NOMO-1 treated with dmso at 0.1 percent for 144 hours (cell line): ENCODE data around the gene PUDP.
"Not testable (repeated sequence)": the region's sequence is repeated elsewhere in the genome, so short reads cannot be mapped to it uniquely, and the experiment has no call there.

Experiments used
- DNase-seq: peaks from one replicate; lab custom pipeline; 2025; ENCODE audit not compliant: unreplicated experiment; lab: John Stamatoyannopoulos, UW

Gene PUDP

DNA sequence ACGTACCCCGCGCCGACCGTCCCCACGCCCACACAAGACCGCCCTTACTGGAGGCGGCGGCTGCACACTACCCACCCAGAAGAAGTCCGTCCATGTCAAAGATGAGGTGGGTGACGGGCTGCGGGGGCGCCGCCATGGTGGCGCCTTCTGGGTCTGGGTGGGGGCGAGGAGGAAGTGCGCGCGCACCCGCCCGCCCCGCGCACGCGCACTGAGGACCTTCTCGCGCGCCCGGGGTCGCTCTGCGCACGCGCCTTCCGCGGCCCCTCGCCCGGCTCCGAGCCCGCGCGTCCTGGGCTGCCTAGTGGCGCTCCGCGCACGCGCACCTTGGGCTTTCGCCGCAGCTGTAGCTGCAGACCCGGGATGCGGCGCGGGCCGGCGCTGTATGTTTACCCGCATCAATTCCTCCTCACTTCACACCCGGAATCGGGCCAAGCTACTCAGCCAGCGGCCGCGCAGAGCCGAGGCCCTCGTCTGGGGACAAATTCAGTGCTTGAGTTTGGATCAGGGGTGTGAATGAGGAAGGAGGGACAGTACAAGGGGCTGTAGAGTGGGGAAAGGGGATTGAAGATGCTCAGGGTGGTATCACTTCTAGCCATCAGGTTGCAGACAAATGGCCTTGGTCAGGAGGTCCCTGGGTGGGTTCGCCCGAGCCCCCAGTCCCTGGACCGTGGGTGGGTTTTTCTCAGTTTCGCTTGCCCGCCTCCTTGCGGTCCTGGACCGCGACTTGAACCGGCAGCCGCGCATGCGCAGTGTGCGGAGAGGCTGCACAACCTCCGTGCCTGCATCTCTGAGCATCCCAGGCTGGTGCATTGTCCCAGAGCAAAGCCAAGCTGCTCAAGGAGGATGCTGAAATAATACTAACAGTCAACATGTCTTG lies at the start of gene PUDP:
Gene PUDP (minus strand): TSS at position 176 of the 877 bp plus-strand sequence. CDS start 40 bp downstream, at position 136.
- DNase-seq: peak; percentile 69

DNA sequence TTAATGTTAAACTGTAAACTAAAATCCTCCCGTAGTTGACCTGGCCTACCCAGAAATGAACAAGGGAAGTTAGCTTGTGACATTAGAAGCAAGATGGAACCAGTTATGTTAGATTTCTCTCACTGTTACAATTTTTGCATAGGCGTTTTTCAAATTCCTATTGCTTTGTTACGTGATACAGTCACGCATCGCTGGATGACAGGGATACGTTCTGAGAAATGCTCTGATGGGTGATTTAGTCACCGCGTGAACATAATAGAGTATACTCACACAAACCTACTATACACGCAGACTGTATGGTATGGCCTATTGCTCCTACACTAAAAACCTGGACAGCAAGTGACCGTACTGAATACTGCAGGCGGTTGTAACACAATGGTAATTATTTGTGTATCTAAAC lies 46.7 kb upstream of the PUDP start:
- DNase-seq: no peak

DNA sequence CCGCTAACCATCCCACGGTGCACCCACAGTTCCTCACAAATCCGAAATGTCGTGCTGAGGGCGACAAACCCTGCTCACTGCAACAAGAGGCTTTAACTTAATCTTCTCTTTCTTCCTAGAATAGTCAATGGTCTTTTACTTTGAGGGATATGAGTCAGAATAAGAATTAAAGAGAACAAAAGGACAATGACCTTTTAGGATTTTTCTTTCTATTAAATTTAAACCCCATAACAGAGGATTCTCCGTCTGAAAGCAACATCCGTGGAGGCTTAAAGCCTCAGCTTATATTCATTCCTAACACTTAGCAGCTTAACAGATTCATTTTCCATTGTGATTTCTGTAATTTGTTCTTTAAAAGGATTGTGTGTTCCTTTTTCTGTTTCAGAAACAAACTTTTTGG lies 44.9 kb upstream of the PUDP start:
- no peak for DNase-seq

DNA sequence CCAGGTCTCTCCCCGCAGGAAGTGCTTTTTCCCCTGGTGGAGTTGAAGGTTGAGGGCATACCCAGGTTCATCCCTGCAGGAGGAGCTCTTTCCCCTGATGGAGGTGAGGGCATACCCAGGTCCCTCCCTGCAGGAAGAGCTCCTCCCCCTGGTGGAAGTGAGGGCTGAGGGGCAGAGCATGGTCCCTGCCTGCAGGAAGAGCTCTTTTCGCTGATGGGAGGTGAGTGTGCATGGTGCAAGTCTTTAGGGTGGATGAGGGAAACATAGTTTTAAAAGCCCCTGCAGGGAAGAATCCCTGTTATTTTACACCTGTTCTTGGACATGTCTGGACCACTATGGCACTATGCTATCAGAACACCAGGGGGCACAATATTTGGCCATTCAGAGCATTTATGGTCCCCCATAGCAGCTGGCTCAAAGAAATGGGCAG lies 43.7 kb upstream of the PUDP start:
- no peak for DNase-seq

DNA sequence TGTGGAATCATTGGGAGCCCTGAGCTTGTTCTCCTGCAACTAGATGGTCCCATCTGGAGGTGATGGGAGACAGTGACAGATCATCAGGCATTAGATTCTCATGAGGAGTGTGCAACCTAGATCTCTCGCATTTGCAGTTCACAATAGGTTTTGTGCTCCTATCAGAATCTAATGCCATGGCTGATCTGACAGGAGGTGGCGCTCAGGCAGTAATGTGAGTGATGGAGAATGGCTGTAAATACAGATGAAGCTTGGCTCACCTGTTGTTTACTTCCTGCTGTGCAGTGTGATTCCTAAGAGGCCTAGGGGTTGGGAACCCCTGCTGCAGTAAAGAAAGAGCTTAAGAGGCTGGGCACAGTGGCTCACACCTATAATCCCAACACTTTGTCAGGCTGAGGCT lies 42.2 kb upstream of the PUDP start:
- no peak for DNase-seq

DNA sequence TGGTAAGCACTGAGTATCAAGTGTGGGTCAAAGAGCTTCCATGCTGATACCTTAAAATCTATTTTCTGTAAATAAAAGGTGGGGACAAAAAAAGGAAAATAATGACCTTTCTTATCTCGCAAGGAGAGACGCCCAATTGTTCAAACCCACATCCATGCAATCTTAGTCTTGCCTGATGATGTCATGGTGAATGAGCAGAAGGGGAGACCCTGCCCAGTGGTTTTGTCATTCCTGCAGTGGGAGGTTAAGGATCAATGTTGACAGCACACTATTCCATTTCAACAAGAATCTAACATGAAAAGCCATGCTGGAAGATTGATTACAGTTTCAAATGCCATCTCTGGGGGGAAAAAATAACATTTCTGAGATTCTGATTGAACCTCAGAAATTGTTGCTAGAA lies 40.7 kb upstream of the PUDP start:
- DNase-seq: no peak

DNA sequence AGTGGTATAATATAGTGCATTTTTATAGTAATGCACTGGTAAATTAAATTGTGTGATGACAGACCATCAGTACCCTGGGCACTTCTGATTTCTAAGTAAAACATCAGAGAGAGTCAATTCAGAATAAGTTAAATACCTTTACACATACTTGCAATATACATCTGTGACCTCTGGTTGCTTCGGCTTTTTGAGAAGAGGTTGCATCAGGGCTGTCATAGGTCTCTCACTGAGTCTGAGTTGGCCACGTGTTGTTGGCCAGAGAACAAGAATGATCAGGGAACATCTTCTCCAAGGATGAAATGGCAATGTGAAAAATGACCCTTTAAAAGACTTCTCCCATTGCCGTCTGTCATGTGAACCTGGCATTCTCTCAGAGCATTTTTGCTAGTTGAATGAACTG lies 36.9 kb upstream of the PUDP start:
- DNase-seq: no peak

DNA sequence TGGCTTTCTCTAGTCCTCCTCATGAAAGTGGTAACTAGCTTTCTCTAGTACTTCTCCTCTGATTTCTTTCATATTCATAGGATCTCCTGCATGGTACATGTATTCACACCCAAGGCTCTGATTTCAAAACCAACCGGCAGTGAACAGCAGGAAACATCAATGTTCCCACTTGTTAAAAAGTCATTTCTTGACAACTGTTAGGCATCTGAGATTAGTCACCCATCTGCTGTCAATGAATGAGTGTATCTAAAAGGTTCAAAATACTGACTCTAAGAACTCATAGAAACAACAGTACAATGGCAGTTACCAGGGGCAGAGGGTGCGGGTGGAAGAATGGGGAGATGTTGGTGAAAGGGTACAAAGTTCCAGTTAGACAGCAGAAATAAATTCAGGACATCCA lies 31.5 kb upstream of the PUDP start:
- DNase-seq: no peak

DNA sequence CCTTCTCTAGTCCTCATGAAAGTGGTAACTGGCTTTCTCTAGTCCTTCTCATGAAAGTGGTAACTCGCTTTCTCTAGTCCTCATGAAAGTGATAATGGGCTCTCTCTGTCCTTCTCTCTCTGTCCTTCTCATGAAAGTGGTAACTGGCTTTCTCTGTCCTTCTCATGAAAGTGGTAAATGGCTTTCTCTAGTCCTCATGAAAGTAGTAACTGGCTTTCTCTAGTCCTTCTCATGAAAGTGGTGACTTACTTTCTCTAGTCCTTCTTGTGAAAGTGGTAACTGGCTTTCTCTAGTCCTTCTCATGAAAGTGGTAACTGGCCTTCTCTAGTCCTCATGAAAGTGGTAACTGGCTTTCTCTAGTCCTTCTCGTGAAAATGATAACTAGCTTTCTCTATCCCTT lies 30.9 kb upstream of the PUDP start:
- DNase-seq: not testable (repeated sequence)

DNA sequence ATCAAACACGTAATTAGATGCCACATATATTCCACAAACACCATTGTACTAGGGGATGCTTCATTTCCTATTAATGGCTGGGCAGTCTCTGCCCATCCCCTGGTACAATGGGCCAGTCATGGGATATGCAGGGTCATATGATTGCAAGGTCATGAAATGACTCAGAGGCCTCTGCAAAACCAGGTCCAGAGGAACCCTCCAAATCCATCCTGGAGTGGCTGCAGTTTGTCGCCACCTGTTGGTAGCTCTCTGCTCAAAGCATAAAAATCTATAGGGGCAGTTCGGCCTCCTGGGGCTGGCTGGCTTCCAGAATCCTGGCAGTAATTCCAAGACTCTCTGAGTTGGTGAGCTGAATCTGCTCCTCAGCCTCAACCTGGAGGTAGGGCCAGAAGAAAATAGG lies 22.9 kb upstream of the PUDP start:
- no peak for DNase-seq

DNA sequence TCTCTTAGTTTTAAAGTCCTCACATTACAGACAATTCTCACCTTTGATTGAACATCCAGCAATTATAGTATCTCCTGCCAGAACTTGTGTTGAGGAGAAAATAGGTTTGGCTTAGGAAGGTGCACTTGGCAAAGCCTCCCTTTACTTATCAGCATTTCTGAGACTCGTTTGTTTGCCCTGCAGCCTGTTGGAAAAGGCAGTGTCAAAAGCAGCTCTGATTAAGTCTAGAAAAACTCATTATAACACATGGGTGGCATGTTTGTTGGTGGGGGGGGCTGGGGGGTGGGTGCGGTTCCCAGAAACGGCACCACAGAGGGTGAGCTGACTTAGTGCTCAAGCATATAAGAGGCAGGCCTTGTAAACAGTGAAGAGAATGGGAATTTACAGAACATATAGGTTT lies 21.7 kb upstream of the PUDP start:
- DNase-seq: no peak

DNA sequence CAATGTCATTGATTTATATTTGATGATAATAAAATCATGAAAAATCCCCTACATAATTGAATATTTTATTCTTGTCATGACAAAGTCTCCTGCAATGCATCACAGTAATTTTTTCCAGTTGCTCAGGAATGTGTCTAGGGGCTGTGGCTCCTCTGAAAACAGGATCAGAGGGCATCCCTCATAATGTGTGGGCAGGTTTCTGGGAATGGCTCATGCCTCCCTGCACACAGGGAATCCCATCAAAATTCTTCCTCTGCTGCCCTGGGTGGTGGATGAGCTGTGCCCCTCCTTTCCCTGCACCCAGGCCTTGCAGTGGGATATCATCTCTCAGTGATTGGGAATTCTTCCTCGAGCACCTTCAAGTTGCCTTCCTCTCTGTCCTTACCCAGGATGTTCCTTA lies 20.4 kb upstream of the PUDP start:
- DNase-seq: no peak

DNA sequence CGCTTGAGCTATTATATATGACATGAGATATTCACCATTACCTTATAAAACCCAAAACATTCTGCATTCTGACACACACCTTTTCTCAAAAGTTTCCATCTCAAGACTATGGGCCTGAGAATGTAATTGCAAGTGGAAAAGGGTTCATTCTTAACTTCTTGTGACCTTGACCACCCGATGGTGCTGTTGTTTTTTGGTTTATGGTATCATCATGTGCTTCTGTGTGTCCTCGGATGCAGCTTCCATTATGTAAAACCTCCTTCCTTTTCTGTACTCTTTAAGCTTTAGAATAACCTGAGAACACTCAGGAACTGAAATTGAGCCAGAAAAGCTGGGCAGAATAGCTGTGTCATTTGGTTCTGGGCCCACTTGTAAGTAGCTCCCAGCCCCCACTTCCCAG lies 16.2 kb upstream of the PUDP start:
- no peak for DNase-seq

DNA sequence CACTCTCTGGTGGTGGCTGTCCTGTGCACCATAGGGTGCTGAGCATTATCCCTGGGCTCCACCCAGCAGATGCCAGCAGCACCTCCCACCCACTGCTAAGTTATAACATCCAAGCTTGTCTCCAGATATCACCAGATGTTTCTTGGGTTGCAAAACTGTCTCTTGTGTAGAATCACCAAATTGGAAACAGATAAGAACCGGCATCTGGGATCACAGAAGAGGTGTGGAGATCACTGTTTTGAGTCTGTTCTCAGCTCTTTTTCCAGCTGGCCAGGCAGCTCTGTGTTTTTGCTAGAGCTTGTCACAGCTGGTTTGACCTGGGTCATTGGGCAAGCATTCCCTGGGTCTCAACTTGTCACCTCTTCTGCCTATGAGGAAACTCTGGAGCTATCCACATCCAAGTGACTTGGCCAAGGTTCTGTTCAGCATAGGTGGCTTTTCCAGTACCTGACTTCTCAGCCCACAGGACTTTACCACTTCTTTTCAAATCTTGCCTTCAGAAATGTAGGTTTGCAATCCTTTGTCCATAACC lies 15.3 kb upstream of the PUDP start:
- DNase-seq: no peak

DNA sequence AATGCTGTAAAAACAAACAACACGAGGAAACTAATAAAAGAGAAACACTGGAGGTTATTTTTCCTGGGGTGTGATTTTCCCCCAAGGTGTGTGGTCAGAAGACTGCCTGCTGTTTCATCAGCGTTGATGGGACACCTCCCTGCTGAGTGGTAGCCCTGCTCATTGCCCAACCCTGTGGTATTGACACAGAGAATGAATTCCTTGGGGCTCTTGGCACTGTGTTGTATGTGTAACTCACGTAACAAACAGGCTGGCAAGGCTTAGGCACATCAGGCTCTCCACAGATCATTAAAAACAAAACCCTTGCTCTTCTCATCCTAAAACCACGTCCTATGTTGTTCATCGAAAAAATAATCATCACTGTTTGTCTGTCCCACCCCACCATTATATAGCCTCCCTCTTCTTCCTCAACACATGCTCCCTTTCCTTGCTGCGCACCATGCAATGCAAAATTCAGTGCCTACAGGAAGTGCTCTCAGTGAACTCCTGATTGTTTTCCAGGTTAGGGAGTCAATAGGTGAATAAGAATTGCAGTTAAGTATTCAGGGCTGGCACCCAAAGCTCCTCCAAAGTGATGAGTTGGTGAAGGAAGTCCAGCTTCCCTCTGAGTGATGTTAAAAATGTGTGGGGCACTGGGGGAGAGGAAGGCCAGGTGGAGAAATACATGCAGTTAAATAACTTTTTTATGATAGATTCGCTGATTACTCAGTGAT lies 11.4 kb upstream of the PUDP start:
- DNase-seq: no peak

DNA sequence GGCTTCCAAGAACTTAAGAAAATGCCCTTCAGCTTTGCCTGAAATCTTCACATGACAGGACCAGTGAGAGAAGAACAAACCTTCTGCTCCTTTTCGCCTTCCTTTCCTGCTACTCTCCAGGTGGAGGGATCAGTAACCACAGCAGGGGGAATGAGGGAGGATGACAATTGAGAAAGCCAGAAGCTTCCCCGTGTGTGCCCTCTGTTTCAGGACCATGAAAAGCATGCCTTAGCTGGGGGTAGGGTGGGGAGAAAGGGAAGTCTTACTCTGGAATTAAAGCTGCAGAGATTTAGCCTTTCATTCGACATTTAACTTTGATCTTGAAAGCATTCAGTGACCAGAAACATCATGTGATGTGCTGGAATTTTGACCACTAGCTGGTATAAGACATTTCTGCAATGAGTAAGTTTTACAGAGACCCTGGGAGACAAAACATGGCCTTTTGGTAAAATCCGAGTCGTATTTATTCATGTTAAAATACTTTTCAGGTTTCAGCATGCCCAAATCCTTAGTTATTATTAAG lies 10.6 kb upstream of the PUDP start:
- no peak for DNase-seq

DNA sequence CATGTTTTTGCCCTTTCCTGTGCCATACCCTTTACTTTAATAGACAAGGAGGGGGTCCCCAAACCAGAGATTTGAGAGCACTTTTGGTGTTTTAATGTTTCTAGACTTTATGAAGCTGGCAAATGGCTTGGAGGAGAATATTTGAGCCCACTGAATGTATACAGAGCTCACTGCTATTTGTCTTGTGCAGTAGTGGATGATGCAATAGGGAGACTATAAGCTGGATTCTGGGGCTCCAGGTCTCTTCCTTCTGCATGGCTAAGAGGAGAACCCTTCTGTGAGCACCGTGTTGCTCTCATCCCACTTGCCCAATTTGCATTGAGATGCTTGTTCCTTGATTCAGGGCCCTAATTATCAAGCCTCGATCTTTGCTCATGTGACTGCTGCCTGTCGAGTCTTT lies 8.9 kb upstream of the PUDP start:
- no peak for DNase-seq

DNA sequence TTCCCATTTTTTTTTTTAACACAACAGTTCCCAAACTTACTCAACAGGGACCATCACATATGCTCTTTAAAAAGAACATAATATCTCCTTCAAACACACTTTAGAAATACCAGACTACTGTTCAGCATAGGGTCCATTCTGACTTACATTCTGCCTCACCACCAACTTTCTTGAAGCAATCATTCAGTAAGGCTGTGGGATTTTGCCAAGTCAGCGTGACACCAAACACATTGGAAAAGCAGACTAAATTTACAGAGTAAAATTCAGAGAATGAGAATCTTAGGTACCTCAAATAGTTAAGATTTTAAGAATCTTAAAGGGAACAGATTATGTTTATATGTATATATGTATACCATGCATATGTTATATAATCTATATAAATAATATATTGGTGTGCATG lies 7.2 kb upstream of the PUDP start:
- DNase-seq: no peak

DNA sequence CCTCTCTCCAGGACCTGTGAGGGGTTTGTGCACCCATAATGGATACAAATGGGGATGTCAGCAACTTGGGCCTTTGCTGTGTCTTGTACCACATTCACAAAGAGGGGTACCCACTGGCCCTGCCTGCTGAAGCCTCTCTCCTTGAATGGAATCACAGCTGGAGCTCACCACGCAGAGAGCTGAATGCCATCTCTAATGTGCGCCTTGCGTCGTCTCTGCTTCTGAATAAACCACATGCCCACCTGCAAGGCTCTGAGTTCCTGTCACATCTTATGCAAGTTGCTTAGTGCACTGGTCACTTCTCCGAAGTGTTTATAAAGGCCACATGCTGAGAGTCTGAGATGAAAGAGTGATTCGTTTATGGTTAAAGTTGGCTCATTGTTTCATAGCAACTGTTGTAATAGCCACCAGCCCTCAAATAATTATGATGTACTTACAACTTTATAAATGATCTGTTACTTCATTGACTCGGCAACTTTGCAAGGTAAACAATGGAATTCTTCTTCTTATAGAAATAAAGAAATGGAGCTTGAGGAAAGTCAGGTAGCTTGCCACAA lies 6.2 kb upstream of the PUDP start:
- DNase-seq: no peak

DNA sequence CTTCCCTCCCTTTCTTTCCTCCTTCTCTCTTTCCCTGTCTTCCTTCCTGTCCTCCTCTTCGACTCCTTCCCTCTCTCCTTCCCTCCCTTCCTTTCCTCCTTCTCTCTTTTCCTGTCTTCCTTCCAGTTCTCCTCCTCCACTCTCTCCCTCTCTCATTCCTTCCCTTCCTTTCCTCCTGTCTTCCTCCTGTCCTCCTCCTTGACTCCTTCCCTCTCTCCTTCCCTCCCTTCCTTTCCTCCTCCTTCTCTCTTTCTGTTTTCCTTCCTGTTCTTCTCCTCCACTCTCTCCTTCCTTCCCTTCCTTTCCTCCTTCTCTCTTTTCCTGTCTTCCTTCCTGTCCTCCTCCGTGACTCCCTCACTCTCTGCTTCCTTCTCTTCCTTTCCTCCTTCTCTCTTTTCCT lies 5.3 kb upstream of the PUDP start:
- DNase-seq: no peak

DNA sequence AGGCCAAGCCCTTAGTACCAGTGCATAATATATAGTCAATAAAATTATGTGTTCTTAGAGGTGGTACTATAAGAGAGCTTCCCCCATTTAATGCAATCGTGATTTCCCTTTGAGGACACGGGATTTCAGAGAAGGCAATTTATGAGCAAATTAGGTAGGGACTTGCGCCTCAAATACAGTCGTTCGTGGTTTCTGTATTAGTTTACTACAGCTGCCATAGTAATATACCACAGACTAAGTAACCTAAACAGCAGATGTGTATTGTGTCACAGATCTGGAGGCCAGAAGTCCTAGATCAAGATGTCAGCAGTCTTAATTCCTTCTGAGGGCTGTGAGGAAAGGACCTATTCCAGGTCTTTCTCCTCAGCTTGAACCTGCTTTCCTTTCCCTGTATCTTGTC lies 1.5 kb upstream of the PUDP start:
- DNase-seq: no peak
